GM19438 (cell line): ENCODE results near the gene DPF1.
"Not testable (repeated sequence)": the region's sequence is repeated elsewhere in the genome, so short reads cannot be mapped to it uniquely, and the experiment has no call there.

ENCODE experiments used
- ATAC-seq: cut with Tn5 transposase; IDR thresholded peaks from one replicate; pipeline ENCODE4 v1.9.1; 2021; ENCODE audit warnings: low read depth; ENCODE audit not compliant: unreplicated experiment

DPF1 gene

GRCh38 chr19:38224014-38224862 lies at the start of gene DPF1:
Gene DPF1 (minus strand): TSS chr19:38224222. CDS start chr19:38224142, 80 bp downstream.
- ATAC-seq: peak; percentile 63

- no peak for ATAC-seq
Measured at GRCh38 chr19:38273499-38273898, 49.5 kb upstream of the DPF1 start.

DNA sequence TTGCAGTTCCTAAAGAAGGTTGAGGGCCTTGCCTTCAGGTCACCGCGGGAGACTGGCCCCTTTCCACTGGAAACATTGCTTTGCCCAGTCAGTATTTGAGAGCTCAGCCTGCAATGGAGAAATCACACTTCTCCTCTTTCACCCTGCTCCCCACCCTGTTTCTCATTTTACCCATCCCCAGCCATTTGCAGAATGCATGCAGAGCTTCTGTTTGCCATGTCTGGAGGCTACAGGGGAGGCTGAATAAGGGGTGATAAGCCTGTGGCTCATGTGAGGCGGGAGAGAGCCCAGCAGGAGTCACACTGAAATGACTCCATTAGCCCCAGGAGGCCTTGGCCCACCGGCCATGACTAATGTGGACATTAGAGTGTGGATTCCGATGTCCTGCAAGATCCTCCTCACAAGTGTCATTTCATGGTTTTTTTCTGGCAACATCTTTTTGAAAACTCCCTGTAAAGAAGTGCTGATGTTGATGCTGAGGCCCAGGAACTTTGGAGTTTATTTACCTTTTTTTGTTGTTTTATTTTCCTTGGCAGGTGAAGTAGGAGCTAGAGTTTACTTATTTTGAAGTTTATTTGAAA lies 46.7 kb upstream of the DPF1 start:
- ATAC-seq: no peak

DNA sequence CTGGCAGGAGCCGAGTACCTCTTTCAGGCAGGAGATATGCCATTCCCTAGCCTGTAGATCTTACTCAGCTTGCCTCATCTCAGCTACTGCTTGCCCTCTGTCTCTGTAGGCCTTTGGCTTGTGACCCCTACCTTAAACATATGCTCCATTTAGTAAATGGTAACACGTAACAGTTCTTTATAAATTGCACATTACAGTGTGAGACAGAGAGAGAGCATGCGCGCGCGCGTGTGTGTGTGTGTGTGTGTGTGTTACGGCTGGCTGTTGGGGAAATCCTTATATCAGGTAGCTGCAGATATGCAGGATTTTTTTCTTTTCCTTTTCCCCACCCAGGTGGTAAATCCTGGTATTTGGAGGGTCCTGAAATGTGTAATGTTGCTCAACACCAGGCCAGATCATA lies 44.5 kb upstream of the DPF1 start:
- no peak for ATAC-seq

DNA sequence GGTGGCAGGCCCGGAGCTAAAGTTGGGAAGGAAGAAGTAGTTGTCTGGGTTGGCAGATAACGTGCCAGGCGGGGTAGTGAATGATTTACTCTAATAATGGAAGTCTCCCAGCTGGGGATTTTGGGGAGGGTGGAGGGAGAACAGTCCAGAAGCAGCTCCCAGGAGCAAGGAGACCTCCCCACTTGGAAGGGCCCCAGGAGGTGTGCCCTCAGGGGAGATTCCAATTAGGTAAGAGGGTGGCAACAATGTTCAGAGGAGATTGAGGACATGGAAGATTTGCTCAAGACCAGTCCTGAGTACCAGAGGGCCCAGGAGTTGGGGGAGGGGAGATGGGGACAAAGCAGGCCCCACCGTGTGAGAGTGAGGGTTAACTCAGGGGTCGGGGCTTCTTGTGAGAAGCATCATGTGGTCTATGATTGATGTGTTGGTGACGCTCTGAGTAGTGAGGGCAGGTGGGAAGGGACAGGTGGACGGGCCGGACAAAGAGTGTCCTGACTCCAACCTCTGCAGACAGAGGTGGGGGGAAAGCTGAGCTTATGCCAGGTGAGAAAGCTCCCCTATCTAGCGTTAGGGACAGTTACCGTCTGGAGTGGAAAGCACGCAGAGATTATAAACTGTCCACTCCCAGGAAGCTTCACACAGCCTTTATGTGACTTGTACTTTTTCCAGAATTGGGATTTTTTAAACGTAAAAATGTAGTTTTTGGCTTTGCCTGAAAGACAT lies 43.9 kb upstream of the DPF1 start:
- no peak for ATAC-seq

DNA sequence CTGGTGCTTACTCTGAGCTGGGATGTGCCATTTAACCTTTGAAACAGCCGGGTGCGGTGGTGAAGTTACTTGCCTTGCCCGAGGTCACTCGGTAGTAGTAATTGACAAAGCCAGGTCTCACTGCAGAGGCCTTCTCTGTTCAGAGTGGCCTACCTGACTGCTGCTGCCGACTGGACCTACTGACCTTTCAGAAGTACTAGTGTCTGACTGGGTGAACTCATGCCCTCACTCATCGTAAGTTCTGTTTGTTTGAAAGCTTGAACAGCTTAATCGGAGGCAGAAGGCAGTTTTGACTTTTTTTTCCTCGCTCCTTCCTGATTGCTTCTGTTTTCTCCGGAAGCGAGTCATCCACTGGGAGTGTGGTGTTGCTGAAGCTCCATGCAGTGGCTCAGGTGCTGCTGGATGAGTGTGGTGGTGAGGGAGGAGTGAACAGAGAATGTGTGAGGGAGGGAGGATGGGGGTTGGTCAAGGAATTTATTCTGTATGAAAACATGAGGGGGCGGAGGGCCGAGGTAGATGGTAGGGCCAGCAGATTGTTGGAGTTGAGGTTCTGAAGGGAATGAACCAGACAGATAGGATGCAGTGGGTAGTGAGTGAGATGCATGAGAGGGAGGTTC lies 43.1 kb upstream of the DPF1 start:
- no peak for ATAC-seq

GRCh38 chr19:38265921-38266429 lies 42.0 kb upstream of the DPF1 start:
- no peak for ATAC-seq

DNA sequence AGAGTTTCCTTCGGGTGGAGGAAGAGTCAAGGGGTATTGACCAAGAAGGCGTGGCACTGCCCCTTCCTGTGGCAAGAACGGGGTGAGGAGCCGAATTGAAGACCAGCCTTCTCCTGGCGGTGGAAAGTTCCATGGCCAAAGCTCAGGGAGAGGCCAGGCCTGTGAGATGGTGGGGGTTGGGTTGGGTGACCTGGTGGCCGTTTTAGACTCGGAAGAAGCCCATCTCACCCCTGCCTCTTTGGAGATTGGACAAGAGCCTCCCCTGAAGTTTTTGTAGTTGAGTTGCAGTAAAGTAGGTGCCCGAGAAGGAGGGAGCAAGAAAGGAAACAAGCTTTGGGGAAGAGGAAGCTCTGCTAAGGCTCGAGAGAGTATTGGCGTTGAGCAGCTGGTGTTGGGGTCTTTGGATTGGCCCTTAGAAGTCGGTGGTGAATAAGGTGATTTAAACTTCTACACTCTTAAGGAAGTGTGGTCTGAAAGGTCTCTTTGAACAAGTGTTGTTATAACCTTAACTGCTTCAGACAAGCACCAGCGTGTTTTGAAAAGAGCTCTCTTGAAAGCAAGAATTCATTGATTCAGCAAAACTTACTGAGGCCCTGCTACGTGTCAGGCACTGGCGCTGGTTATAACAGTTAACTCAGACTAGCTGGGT lies 41.3 kb upstream of the DPF1 start:
- no peak for ATAC-seq

DNA sequence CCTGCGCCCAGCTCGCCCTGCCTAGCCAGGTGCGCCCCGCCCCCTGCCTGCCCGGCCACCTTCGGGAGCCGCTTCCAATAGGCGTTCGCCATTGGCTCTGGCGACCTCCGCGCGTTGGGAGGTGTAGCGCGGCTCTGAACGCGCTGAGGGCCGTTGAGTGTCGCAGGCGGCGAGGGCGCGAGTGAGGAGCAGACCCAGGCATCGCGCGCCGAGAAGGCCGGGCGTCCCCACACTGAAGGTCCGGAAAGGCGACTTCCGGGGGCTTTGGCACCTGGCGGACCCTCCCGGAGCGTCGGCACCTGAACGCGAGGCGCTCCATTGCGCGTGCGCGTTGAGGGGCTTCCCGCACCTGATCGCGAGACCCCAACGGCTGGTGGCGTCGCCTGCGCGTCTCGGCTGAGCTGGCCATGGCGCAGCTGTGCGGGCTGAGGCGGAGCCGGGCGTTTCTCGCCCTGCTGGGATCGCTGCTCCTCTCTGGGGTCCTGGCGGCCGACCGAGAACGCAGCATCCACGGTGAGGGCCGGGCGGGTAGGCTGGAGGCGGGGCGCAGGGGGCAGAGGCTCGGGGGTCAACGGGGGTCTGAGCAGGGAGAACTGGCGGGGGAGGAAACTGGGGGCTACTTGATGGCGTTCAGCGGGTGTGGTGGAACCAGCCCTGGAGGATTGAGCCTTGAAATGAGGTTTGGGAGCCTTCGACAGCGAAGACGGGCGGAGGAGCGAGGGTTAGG lies 40.6 kb upstream of the DPF1 start, which contains the start of gene SPINT2:
Gene SPINT2 (plus strand): TSS at position 88 of the 727 bp plus-strand sequence. CDS start 320 bp downstream, at position 408.
- ATAC-seq: no peak

DNA sequence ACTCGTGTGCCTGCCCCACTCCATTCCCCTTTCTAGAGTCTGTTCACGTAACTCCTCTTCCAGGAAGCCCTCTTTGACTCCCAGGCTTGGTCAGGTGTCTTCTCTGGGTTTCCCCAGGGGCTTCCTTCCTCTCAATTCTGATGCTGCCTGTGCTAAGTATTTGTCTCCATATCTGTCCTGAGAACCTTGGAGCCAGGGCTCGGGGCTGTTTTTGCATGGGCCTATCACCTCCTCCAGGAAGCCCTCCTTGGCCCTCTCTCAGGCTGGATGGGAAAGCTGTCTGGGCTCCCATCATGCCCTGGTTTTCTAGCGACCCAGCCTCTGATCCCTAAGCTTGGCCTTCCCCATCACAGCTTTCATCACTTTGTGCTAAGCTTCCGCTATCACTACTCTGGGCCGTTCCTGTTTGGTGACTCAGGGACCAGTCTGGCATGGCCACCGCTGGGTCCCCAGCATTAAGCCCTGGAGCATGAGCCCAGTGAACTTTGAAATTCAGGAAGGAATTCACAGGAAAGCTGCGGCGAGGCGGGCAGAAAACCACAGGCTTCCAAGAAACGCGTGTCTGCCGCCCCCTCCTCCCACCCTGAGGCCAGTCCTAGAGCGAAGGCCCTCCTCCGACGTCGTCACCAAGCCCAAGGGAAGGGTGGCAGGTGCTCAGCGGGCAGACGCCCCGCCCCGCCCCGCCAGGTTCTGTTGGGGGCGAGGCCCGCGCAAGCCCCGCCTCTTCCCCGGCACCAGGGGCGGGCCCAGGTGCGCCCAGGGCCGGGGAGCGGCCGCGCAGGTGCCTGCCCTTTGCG lies 39.9 kb upstream of the DPF1 start:
- ATAC-seq: peak; percentile 57

DNA sequence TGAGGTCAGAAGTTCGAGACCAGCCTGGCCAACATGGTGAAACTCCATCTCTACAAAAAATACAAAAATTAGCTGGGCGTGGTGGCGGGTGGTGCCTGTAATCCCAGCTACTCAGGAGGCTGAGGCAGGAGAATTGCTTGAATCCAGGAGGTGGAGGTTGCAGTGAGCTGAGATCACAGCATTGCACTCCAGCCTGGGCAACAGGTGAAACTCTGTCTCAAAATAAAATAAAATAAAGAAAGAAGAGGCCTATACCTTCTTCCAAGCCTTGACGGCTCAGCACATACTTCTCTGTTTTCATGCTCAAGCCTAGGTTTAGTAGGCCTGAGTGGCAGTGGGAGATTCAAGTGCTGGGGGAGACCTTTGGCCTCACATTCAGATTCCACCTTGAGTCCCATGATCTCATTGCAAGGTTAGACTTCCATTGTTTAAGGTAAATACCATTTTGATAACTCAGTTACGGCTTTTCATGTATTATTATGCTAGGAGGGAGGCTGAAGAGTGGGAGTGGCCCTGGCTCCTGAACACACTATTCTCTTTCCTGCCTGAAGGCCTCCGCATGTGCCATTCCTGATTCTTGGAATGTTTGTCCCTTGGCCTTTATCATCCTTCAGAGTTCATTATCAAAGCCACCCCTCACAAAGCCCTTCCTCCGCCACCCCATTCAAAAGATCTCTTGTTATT lies 38.7 kb upstream of the DPF1 start:
- no peak for ATAC-seq

DNA sequence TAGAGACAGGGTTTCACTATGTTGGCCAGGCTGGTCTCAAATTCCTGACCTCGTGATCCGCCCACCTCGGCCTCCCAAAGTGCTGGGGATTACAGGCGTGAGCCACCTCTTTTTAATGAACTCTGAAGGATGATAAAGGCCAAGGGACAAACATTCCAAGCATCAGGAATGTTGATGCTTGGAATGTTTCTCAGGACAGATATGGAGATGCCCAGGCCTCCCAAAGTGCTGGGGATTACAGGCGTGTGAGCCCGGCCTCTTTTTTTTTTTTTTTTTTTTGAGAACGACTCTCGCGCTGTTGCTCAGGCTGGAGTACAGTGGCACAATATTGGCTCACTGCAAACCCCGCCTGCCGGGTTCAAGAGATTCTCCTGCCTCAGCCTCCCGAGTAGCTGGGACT lies 37.9 kb upstream of the DPF1 start:
- ATAC-seq: not testable (repeated sequence)

DNA sequence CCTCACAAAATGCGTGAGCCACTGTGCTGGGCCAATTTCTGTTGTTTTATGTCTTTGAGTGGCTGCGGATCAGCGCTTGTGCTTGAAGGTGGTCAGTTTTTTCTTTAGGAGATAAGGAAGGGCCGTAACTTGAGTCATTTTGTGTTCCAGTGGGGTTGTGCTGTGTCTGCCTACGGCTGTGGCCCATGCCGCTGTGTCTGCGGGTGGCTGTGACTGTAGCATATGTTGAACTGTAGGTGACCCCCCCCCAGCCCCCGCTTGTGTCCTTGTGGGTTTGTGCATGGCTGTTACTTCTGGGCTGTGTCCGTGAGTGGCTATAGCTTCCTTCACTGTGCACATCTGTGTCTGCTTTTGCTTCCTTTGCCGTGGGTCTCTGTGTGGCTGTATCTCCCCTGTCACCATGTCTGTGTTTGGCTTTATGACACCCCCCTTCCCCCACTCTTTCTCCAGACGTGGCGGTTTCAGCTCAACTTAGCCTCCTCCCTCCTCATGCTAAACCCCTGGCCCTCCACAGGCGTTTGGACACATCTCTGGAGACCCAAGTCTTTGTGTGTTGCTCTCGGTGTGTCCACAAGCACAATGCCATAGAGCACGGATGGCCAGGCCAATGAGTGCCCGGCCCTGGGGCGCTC lies 31.5 kb upstream of the DPF1 start:
- no peak for ATAC-seq

- no peak for ATAC-seq
Measured at GRCh38 chr19:38253788-38254187, 29.8 kb upstream of the DPF1 start.

DNA sequence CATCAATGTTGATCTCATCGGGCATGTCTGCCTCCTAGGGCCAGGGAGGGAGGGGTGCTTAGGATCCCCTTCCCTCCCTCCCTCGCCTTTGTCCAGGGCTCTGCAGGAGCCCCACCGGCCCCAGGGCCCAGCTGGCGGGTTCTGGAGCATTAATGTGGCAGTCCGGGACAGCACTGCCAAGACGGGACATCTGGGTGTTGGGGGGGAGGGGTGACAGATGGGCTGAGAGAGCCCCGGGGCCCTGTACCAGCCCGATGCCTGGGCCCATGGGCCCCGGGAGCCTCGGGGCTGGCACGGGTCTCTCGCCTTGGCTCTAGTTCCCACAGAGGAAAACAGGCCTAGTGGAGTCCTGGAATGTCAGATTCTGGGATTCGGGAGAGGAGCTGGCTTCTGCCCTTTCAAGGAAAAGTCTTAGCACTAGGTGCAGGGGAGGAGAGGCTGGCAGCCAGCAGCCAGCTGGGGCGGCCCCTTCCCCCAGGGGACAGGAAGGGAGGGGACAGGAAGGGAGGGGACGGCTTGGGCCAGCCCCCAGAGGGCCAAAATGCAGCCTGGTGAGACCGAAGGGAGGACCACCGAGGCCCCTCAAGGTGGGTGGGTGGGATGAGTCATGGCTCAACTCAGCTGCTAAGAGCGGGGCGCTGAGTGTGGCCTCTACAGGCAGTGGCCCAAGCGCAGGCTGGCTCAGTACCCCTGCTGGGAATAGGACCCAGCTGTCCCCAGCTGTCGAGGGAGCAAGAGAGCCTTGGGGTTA lies 29.1 kb upstream of the DPF1 start:
- no peak for ATAC-seq

- ATAC-seq: no peak
Measured at GRCh38 chr19:38252385-38252784, 28.4 kb upstream of the DPF1 start.

GRCh38 chr19:38251564-38252051 lies 27.6 kb upstream of the DPF1 start:
- no peak for ATAC-seq
